NCI-H69 (cell line): ENCODE data around the gene UBE2V1.

Source experiments
- DNase-seq: peaks from one replicate; lab custom pipeline; 2025; lab: John Stamatoyannopoulos, UW

UBE2V1 gene

GRCh38 chr20:50062006-50062838, 50.7 kb downstream of the UBE2V1 start:
- DNase-seq: no peak

GRCh38 chr20:50061151-50062005, 51.6 kb downstream of the UBE2V1 start:
- no peak for DNase-seq

- no peak for DNase-seq
Observed at GRCh38 chr20:50058662-50059402, 54.1 kb downstream of the UBE2V1 start.

GRCh38 chr20:50057714-50058053, 55.3 kb downstream of the UBE2V1 start:
- DNase-seq: no peak

GRCh38 chr20:50056951-50057713, 55.8 kb downstream of the UBE2V1 start:
- no peak for DNase-seq

DNA sequence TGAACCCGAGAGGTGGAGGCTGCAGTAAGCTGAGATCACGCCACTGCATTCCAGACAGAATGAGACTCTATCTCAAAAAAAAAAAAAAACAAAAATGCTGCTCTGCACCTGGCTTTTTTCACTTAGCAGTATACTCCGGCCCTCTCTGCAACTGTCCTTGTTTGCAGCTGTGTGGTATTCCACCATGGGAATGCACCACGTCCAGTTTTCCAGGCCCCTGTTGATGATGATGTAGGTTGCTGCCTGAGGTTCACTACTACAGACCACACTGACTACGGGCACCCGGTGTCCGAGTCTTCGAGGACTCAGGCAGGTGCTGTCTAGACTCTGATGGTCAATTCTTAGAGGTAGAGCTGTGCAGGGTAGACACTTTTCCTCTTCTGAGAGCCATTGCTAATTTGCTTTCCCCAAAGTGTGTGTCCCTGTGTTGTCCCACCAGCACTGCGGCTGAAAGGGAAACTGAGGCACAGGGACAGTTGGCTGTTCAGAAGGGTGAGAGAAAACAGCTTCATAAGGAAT, 56.5 kb downstream of the UBE2V1 start:
- no peak for DNase-seq

DNA sequence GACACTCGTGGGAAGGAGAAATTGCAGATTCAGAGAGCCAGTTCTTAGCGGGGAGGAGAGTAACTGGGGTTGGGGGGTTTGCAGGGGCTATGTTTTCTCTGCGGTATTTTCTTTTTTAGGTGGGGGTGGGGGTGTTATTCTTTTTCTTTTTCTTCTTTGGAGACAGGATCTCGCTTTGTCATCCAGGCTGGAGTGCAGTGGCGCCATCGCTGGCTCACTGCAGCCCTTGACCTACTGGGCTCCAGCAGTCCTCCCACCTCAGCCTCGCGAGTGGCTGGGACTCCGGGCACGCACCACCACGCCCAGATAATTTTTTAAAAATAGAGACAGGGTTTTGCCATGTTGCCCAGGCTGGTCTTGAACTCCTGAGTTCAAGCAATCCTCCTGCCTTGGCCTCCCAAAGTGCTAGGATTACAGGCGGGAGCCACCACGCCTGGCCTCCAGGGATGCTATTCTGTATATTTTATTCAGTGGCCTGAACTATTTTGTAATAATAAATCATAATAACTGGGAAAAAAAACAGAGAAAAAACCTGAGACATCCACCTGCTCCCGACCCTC, 57.3 kb downstream of the UBE2V1 start:
- no peak for DNase-seq

- no peak for DNase-seq
Observed at GRCh38 chr20:50054626-50055511, 58.1 kb downstream of the UBE2V1 start.

GRCh38 chr20:50054231-50054547, 58.8 kb downstream of the UBE2V1 start:
- no peak for DNase-seq

GRCh38 chr20:50053362-50054230, 59.4 kb downstream of the UBE2V1 start:
- peak; percentile 26 for DNase-seq

DNA sequence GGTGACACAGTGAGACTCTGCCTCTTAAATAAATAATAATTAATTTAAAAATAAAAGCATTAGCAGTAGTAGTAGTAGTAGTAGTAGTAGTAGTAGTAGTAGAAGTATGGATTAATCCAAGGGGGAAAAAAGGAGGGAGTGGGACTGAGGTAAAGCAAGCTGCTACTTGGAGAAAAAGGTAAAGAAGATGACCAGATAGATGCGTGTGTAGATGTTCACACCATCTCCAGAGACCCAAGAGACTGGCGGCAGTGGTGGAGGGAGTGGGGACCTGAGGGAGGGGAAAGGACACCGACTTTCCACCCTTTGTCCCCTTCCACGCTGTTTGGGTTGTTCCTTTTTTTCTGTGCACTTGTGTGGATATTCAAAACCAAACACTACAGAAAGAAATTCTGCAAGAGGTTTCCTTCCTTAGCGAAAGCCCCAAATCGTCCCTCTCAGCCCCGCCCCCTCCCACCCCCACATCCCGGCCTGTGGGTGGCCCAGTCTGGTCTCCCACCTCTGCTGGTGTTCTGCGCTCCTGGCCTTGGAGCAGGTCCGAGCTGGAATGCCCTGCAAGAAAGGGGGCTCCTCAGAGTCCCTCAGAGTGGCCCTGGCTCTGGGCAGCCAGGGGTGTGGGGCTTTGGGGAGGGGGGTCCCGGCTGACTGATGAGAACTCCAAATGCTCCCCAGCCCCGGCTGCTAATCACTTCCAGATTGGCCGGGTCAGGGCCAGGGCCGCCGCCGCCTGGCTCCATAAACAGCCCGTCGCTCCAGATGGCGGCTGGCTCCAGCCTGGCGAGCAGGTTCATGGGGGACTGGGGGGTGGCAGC, 60.2 kb downstream of the UBE2V1 start:
- DNase-seq: peak; percentile 30

GRCh38 chr20:50050660-50051308, 62.2 kb downstream of the UBE2V1 start:
- DNase-seq: no peak

DNA sequence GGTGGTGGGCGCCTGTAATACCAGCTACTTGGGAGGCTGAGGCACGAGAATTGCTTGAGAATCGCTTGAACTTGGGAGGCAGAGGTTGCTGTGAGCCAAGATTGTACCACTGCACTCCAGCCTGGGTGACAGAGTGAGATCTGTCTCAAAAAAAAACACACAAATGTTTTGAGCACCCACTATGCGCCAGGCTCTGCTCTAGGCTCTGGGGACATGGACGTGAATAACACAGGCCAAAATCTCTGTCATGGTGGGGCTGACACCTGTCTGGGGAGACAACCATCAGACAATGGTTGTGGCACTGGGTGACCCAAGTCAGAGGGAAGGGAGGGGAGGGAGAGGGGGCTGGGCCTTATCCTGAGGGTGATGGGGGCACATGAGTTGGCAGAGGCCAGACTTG, 62.7 kb downstream of the UBE2V1 start:
- no peak for DNase-seq

DNA sequence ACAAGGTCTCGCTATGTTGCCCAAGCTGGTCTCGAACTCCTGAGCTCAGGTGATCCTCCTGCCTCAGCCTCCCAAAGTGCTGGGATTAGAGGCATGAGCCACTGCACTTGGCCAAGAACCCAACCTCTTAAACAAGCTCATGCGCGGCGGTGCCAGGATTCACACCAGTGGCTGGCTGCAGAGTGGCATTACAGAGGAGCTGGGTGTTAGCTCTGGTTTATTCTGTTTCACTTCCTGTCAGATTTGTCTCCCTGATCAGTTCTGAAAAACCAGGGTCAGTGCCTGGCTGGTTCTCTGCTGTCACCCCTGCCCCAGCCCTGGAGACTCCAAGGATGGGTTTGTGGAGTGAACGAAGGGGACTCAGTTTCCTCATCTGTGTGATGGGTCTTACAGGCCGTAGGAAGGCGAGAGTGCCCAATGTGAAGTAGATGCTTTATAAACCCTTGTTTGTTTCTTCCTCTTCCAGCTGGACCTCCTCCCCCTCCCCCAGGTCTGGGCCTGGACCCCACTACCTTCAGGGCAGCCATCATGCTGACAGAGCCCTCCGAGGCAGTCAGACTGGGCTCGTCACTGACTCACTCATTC, 63.4 kb downstream of the UBE2V1 start:
- DNase-seq: no peak

DNA sequence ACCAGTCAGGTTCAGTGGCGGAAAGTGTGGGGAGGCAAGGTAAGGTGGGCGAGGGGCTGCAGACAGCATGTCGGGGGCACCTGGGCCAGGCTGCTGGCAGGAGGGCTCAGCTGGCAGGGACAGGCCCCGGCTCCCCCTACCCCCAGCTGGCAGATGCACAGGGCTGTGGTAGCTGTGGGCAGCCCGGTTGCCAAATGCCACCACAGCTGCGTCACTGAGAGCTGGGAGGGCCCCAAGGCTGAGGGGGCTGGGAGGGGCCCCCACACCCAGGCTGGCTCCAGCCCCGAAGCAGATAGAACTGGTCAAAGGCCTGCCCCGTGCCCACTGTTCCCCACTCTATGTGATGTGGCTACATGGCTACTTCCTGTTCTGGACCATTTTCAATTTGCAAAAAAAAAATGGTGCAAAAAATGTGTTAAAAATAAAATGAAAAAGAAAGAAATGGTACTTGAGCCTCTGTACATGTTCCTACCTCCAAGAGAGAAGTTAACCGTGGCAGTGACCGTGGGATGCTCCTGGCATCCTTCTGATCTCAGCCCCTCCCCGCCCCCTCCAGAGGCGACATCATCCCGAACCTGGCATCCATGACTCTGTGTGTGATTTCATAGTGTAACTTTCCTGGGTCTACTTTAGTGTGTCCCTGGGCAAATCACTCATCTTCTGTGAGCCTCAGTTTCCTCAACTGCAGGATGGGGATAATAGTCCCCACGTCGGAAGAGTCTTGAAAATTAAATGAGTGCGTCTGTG, 64.4 kb downstream of the UBE2V1 start:
- DNase-seq: no peak

GRCh38 chr20:50044353-50044960, 68.5 kb downstream of the UBE2V1 start:
- no peak for DNase-seq
